ENCODE data around the gene MAOA.
A peak's percentile ranks its signal among the peaks of the same experiment; 100 is the strongest.

Gene MAOA

GRCh38 chrX:43741843-43742573, 85.9 kb downstream of the MAOA start:
- TF ChIP-seq CTCF (IDR thresholded peaks at IDR 0.05; ENCODE audit: insufficient read depth, missing control alignments): no peak
- no peak for DNase-seq (ENCODE audit: insufficient read length, low spot score)
- FAIRE-seq: no peak

- DNase-seq (ENCODE audit: insufficient read length, low spot score) (no peak), FAIRE-seq (no peak)
Measured at GRCh38 chrX:43743100-43743822, 87.2 kb downstream of the MAOA start.

GRCh38 chrX:43744284-43744683, 88.2 kb downstream of the MAOA start:
- DNase-seq (ENCODE audit: insufficient read length, low spot score): no peak
- TF ChIP-seq CTCF (IDR thresholded peaks at IDR 0.05; ENCODE audit: insufficient read depth, missing control alignments): no peak
- no peak for FAIRE-seq

More at GRCh38 chrX:43743100-43743822, 87.2 kb downstream of the MAOA start:
- TF ChIP-seq CTCF (IDR thresholded peaks at IDR 0.05; ENCODE audit: insufficient read depth, missing control alignments): no peak

GRCh38 chrX:43745938-43746721, 90.0 kb downstream of the MAOA start:
- no peak for TF ChIP-seq CTCF (IDR thresholded peaks at IDR 0.05; ENCODE audit: insufficient read depth, missing control alignments)
- DNase-seq (ENCODE audit: insufficient read length, low spot score) (no peak), FAIRE-seq (no peak)

- FAIRE-seq (no peak), DNase-seq (ENCODE audit: insufficient read length, low spot score) (no peak)
- TF ChIP-seq CTCF (IDR thresholded peaks at IDR 0.05; ENCODE audit: insufficient read depth, missing control alignments): no peak
Measured at GRCh38 chrX:43747476-43747875, 91.4 kb downstream of the MAOA start.

- FAIRE-seq (no peak), DNase-seq (ENCODE audit: insufficient read length, low spot score) (peak; percentile 20)
- peak; percentile 45 for TF ChIP-seq CTCF (IDR thresholded peaks at IDR 0.05; ENCODE audit: insufficient read depth, missing control alignments)
Measured at GRCh38 chrX:43750248-43750676, 94.2 kb downstream of the MAOA start.
